ENCODE measurements around the gene VTI1A.

DNA sequence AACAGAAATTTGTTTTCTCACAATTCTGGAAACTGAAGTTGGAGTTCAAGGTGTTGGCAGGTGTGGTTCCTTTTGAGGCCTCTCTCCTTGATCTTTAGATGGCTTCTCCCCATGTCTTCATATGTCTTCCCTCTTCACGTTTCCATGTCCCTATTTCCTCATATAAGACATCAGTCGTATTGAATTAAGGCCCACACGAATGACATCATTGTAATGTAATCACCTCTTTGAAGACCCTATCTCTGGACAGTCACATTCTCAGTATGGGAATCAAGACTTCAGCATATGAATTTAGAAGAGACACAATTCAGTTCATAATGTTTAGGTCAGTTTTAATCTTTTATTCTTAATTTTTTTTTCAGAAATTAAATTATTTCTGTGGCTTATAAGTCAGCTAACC is 19.8 kb downstream of the VTI1A start:
- TF ChIP-seq POLR2A (IDR thresholded peaks at IDR 0.05; ENCODE audit: low read length) (no peak), GATA1 (IDR thresholded peaks at IDR 0.05; ENCODE audit: low read depth, low read length) (no peak)

All from erythroblast (primary cell).